RWPE1 (cell line): Measurements from ENCODE around the gene EML2.
"Not testable (repeated sequence)": the region's sequence is repeated elsewhere in the genome, so short reads cannot be mapped to it uniquely, and the experiment has no call there.

ENCODE experiments used
- CTCF ChIA-PET: fragments of 350-600 bp; sonication (Branson Sonifier 250); formaldehyde crosslinking; extraction: SDS; loops from one replicate; lab custom pipeline; 2021; lab: Yijun Ruan, JAX
- POLR2A ChIA-PET: fragments of 400-600 bp; formaldehyde crosslinking; extraction: SDS; loops from one replicate; lab custom pipeline; 2020; ENCODE audit warnings: antibody characterized with exemption; ENCODE audit not compliant: low non-redundant PET; lab: Yijun Ruan, JAX
- DNase-seq: peaks from one replicate; pipeline ENCODE4 v3.0.0; 2012; ENCODE audit warnings: low spot score
- H3K27ac ChIP-seq: fragments of 450-650 bp; 2 replicates; pipeline ENCODE4 v1.5.1; 2017
- CTCF ChIP-seq: fragments of 450-650 bp; conservative IDR thresholded peaks from 2 replicates; pipeline ENCODE4 v1.5.1; 2017; ENCODE audit warnings: low read depth, mild to moderate bottlenecking

Gene EML2

GRCh38 chr19:45638930-45639729 is at the start of gene EML2:
EML2 (minus strand) TSS chr19:45639397; CDS start chr19:45639376, 21 bp downstream.
- CTCF ChIA-PET, result interaction anchor here (0.6 kb wide), 1 partner anchor 20 kb away, joined by 4 read pairs; no protein-coding TSS in a partner anchor
- DNase-seq, result peak; percentile 37
- peak within 1 kb of the TSS; percentile 99 for H3K27ac ChIP-seq
- POLR2A ChIA-PET, result interaction anchor here (1.2 kb wide), 1 partner anchor 15 kb away, joined by 3 read pairs; no protein-coding TSS in a partner anchor
- peak; percentile 40 for TF ChIP-seq CTCF

GRCh38 chr19:45687599-45687998 is 48.4 kb upstream of the EML2 start:
- no peak for TF ChIP-seq CTCF
- no peak for DNase-seq
- CTCF ChIA-PET, result interaction anchor here (0.9 kb wide), 1 partner anchor 81 kb away, joined by 3 read pairs; no protein-coding TSS in a partner anchor
- POLR2A ChIA-PET, result no interaction called here
- peak overlapping the region; percentile 97 for H3K27ac ChIP-seq

GRCh38 chr19:45685045-45685444 is 45.8 kb upstream of the EML2 start:
- peak overlapping the region; percentile 97 for H3K27ac ChIP-seq
- CTCF ChIA-PET, result interaction anchor here (0.6 to 0.7 kb wide), 3 partner anchors 174 to 1068 kb away, joined by 3 to 6 read pairs (median 3); no protein-coding TSS in a partner anchor
- DNase-seq, result not testable (repeated sequence)
- POLR2A ChIA-PET, result interaction anchor here (0.7 kb wide), 1 partner anchor 8 kb away, joined by 3 read pairs; no protein-coding TSS in a partner anchor

- H3K27ac ChIP-seq, result peak overlapping the region; percentile 97
- ChIA-PET POLR2A (no interaction called here), CTCF (no interaction called here)
- TF ChIP-seq CTCF, result no peak
- no peak for DNase-seq
These were observed 43.7 kb upstream of the EML2 start for GRCh38 chr19:45682908-45683307.

- ChIA-PET POLR2A (no interaction called here), CTCF (interaction anchor here (0.5 to 1.2 kb wide), 4 partner anchors 9 to 142 kb away, joined by 3 to 8 read pairs (median 4); no protein-coding TSS in a partner anchor)
- H3K27ac ChIP-seq, result peak overlapping the region; percentile 97
- DNase-seq, result no peak
- no peak for TF ChIP-seq CTCF
These were observed 42.9 kb upstream of the EML2 start for GRCh38 chr19:45682117-45682516.

- POLR2A ChIA-PET, result interaction anchor here (0.7 kb wide), 1 partner anchor 9 kb away, joined by 8 read pairs; no protein-coding TSS in a partner anchor
- peak; percentile 98 for TF ChIP-seq CTCF
- peak overlapping the region; percentile 97 for H3K27ac ChIP-seq
- CTCF ChIA-PET, result interaction anchor here (0.5 to 1.2 kb wide), 9 partner anchors 9 to 958 kb away, joined by 3 to 8 read pairs (median 3); no protein-coding TSS in a partner anchor
- DNase-seq, result peak; percentile 82
These were observed 42.3 kb upstream of the EML2 start for GRCh38 chr19:45681391-45682015.
